ENCODE results near the gene DENND4A.

- TF ChIP-seq CTCF (IDR thresholded peaks at IDR 0.05; ENCODE audit: insufficient read depth, low read depth, low read length) (no peak), EZH2 (IDR thresholded peaks at IDR 0.05; ENCODE audit: insufficient read depth, low read length) (no peak)
Measured at GRCh38 chr15:65767264-65767595, 24.9 kb downstream of the DENND4A start.
